Pancreas (tissue), 10 donors: ENCODE measurements around the gene EEF1A2. TPM values are rescaled to one million over a fixed set of nuclear protein-coding genes. Genes with fewer than 3 reads are reported as not detected.

Experiments
- ATAC-seq, 4 donors: fragments of 200-7000 bp; cut with Tn5 transposase; one replicate each; pipeline versions ENCODE4 v1.8.0 to v1.9.1; 2020; ENCODE audit warnings: mild to moderate bottlenecking in 4 of 4, moderate library complexity in 4 of 4
- DNase-seq, 6 donors: peaks; one replicate each; pipeline ENCODE4 v3.0.0-alpha.2; 2020
- FAIRE-seq: peaks from 2 replicates; lab custom pipeline; 2012; peaks lifted over from hg19 to GRCh38; lab: Jason Lieb, UNC
- H3K27ac ChIP-seq, 4 donors: fragments of 200-600 bp; sonication (generic); 1 replicate in 3 of 4; 2 replicates in 1 of 4; pipeline versions ENCODE4 v1.5.0 to v1.8.0; 2020
- H3K27me3 ChIP-seq, 4 donors: fragments of 200-600 bp; one replicate each; pipeline ENCODE4 v1.8.0; 2021
- H3K36me3 ChIP-seq, 3 donors: fragments of 200-600 bp; sonication (generic) in 1 of 3; one replicate each; pipeline versions ENCODE4 v1.5.0 to v1.8.0; 2020 to 2021
- H3K4me1 ChIP-seq, 3 donors: fragments of 200-600 bp; one replicate each; pipeline ENCODE4 v1.8.0; 2021
- H3K4me3 ChIP-seq, 4 donors: fragments of 200-600 bp; sonication (generic) in 2 of 4; one replicate each; pipeline versions ENCODE4 v1.5.0 to v1.8.0; 2020 to 2021
- H3K9me3 ChIP-seq, 4 donors: fragments of 200-600 bp; one replicate each; pipeline ENCODE4 v1.8.0; 2021
- CTCF ChIP-seq, 4 donors: fragments of 200-600 bp; sonication (generic) in 3 of 4; IDR thresholded peaks; one replicate each; pipeline versions ENCODE4 v1.5.0 to v1.8.0; 2021; ENCODE audit warnings: antibody characterized with exemption in 4 of 4
- WGBS, 2 donors: extraction: QIAGEN DNeasy Blood & Tissue Kit; methylation state at CpG; one replicate each; pipeline ENCODE4 v1.1.7; 2013; 5-methylcytosine and 5-hydroxymethylcytosine counted together
- intact Hi-C, 3 donors: fragments of 100-400 bp; cut with DNase I; formaldehyde crosslinking; loops; one replicate each; pipeline versions ENCODE4 v1.11.1 to v1.14.2; 2022
- polyA plus RNA-seq, 2 donors: library from polyadenylated mRNA; stranded (reverse); fragments of 200-250 nt; gene quantifications; one replicate each; pipeline ENCODE4 v1.2.3, GENCODE V29; 2013
- total RNA-seq, 6 donors: library from RNA; stranded (reverse); fragmentation: NEBNext Ultra II Directional in 4 of 6; extraction: Animal tissue kit (Norgen Biotek cat#: 25700) in 4 of 6; gene quantifications; one replicate each; pipeline versions ENCODE4 v1.2.1 to v1.2.4, GENCODE V29; 2021 to 2023
- donor health status: healthy with polysubstance abuse.
- donor health status: DM: no; HTN: no; CAD: no; lungs with moderate emphysema.
- donor health status: DM: no; HTN: no; CAD: no.
- donor health status: control.
- donor health status: control.
- donor health status: Bipolar disorder and iron deficiency.
- donor health status: DM: yes; HTN: yes; CAD: no.
- donor health status: DM: no; HTN: no; CAD: no.
- donor health status: DM: no; HTN: no; CAD: no.
- donor health status: DM: yes; HTN: yes; CAD: no.

EEF1A2 gene
- total and polyA plus RNA-seq, 8 donors: 5.0 to 86.9 (median 19.7) TPM

- no peaks in the 10 kb centered on the region for H3K4me1 ChIP-seq
- FAIRE-seq (no peak), ATAC-seq (peak in 2 of 4 donors; percentile 44 to 62), DNase-seq (no peak)
- no peak overlapping the region for H3K27ac ChIP-seq
- no peaks in the 10 kb centered on the region for H3K9me3 ChIP-seq
- no peaks in the 10 kb centered on the region for H3K36me3 ChIP-seq
- peaks cover 0 to 14% (median 1%) of the 10 kb centered on the region in 4 donors for H3K27me3 ChIP-seq
- 40 to 43% methylated on average over 39 to 40 of the region's 40 CpGs for WGBS, 2 donors
- no peak for TF ChIP-seq CTCF (IDR thresholded peaks at IDR 0.05)
- intact Hi-C loops: no loop called here
- H3K4me3 ChIP-seq: no peak overlapping the region
Observed at GRCh38 chr20:63456429-63457284, 42.2 kb downstream of the EEF1A2 start.

GRCh38 chr20:63455568-63455859, 43.4 kb downstream of the EEF1A2 start:
- no peak for TF ChIP-seq CTCF (IDR thresholded peaks at IDR 0.05)
- Histone ChIP-seq H3K36me3 (no peaks in the 10 kb centered on the region), H3K27ac (no peak overlapping the region), H3K4me3 (no peak overlapping the region), H3K9me3 (no peaks in the 10 kb centered on the region), H3K4me1 (no peaks in the 10 kb centered on the region), H3K27me3 (peaks cover 0 to 14% (median 1%) of the 10 kb centered on the region in 4 donors)
- FAIRE-seq (no peak), DNase-seq (no peak), ATAC-seq (no peak)
- intact Hi-C loops: no loop called here
- WGBS, 2 donors: 51 to 69% methylated on average over 8 to 10 of the region's 10 CpGs

GRCh38 chr20:63454731-63455567, 43.9 kb downstream of the EEF1A2 start:
- Histone ChIP-seq H3K9me3 (no peaks in the 10 kb centered on the region), H3K4me1 (no peaks in the 10 kb centered on the region), H3K4me3 (no peak overlapping the region), H3K27ac (no peak overlapping the region), H3K36me3 (no peaks in the 10 kb centered on the region), H3K27me3 (peaks cover 0 to 14% (median 1%) of the 10 kb centered on the region in 4 donors)
- FAIRE-seq (no peak), ATAC-seq (no peak), DNase-seq (no peak)
- 30 to 35% methylated on average over 32 to 35 of the region's 35 CpGs for WGBS, 2 donors
- intact Hi-C loops: no loop called here
- TF ChIP-seq CTCF (IDR thresholded peaks at IDR 0.05): no peak

GRCh38 chr20:63452821-63453523, 45.9 kb downstream of the EEF1A2 start:
- Histone ChIP-seq H3K36me3 (no peaks in the 10 kb centered on the region), H3K27ac (no peak overlapping the region), H3K4me1 (no peaks in the 10 kb centered on the region), H3K9me3 (no peaks in the 10 kb centered on the region), H3K4me3 (no peak overlapping the region), H3K27me3 (peaks cover 0 to 11% (median 1%) of the 10 kb centered on the region in 4 donors)
- FAIRE-seq (no peak), ATAC-seq (peak in 2 of 4 donors; percentile 10 to 17), DNase-seq (no peak)
- no peak for TF ChIP-seq CTCF (IDR thresholded peaks at IDR 0.05)
- WGBS, 2 donors: 36 to 47% methylated on average over 39 to 46 of the region's 46 CpGs
- intact Hi-C loops: no loop called here
